Measurements from ENCODE around the gene TSPAN14. TPM values are rescaled to one million over a fixed set of nuclear protein-coding genes. Genes with fewer than 3 reads are reported as not detected.

The TSPAN14 gene
- polyA plus RNA-seq, 1 donor (not counting 4 experiments of a cell fraction or from before 2014, with no cell fraction given), result 71.1 TPM

DNA sequence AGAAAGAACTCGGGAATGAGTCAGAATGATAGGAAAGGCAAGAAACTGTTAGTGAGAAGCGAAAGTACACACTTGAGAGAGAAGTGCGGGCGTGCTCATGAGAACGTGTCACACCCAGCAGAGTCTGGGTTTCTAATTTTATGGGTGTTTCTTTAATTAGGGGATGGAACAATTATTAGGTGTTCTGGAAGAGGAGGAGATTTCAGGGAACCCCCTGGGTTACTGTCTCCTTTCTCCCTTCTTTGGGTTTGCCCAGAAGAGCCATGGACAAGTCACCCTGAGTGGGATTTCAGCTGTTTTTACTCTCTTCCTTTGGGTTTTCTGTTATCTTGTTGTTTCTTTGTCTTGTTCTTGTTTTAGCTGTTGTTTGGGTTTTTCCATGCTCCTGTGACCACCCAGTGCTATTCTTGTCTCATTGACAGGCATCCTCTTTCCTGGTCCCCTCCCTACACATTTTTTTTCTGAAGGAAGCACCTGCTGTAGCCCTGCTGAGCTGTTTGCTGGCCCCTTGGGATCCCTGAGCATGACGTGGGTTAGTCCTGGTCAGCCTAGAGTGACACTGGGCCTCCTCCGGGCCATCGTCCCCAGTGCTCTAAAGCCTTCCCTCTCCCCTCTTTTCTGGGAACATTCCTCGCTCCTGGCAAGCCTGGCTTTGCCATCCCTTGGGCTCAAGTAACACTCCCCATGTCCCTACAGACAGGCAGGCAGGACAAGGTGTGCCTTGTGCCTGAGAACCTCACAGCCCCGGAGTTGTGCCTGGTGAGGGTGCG is 87.1 kb downstream of the TSPAN14 start:
- DNase-seq (ENCODE audit: low read depth, low spot score) (no peak), FAIRE-seq (no peak)
- no peaks in the 10 kb centered on the region for H3K27me3 ChIP-seq (ENCODE audit: control insufficient read depth, extremely low read depth, insufficient read depth, low read length)
- H2AFZ ChIP-seq (ENCODE audit: control insufficient read depth, low read length), result peak overlapping the region; percentile 57
- no peaks in the 10 kb centered on the region for H4K20me1 ChIP-seq (ENCODE audit: control insufficient read depth, extremely low read depth, insufficient read depth, low read length)
- H3K27ac ChIP-seq (ENCODE audit: control insufficient read depth, insufficient read depth, low read length), result peak overlapping the region; percentile 72
- H3K36me3 ChIP-seq (ENCODE audit: control insufficient read depth in 2 of 2, extremely low read depth in 1 of 2, insufficient read depth in 2 of 2, low read length in 2 of 2), result no peaks in the 10 kb centered on the region
- no peaks in the 10 kb centered on the region for H3K9me1 ChIP-seq (ENCODE audit: control insufficient read depth, extremely low read depth, insufficient read depth, low read length)
- no peaks in the 10 kb centered on the region for H3K9me3 ChIP-seq (ENCODE audit: control insufficient read depth, low read depth, low read length)
- H3K9ac ChIP-seq (ENCODE audit: control insufficient read depth, extremely low read depth, insufficient read depth, low read length), result peak overlapping the region; percentile 50
- H3K4me3 ChIP-seq (ENCODE audit: control insufficient read depth in 2 of 3, extremely low read depth in 1 of 3, insufficient read depth in 2 of 3, low read depth in 1 of 3, low read length in 3 of 3), result peak overlapping the region; percentile 2 to 61 (median 48)
- H3K4me1 ChIP-seq (ENCODE audit: control insufficient read depth, extremely low read depth, insufficient read depth, low read length), result peaks cover 36% of the 10 kb centered on the region
- peak overlapping the region; percentile 72 for H3K4me2 ChIP-seq (ENCODE audit: control insufficient read depth, extremely low read depth, insufficient read depth, low read depth, low read length)
- TF ChIP-seq, protein P1, sequence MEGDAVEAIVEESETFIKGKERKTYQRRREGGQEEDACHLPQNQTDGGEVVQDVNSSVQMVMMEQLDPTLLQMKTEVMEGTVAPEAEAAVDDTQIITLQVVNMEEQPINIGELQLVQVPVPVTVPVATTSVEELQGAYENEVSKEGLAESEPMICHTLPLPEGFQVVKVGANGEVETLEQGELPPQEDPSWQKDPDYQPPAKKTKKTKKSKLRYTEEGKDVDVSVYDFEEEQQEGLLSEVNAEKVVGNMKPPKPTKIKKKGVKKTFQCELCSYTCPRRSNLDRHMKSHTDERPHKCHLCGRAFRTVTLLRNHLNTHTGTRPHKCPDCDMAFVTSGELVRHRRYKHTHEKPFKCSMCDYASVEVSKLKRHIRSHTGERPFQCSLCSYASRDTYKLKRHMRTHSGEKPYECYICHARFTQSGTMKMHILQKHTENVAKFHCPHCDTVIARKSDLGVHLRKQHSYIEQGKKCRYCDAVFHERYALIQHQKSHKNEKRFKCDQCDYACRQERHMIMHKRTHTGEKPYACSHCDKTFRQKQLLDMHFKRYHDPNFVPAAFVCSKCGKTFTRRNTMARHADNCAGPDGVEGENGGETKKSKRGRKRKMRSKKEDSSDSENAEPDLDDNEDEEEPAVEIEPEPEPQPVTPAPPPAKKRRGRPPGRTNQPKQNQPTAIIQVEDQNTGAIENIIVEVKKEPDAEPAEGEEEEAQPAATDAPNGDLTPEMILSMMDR (optimal IDR thresholded peaks at IDR 0.05 in 1 of 3, IDR thresholded peaks at IDR 0.05 in 1 of 3, conservative IDR thresholded peaks at IDR 0.05 in 1 of 3; ENCODE audit: extremely low read depth in 1 of 3, insufficient read depth in 2 of 3, low read length in 3 of 3), result no peak
- no peak for TF ChIP-seq EZH2 (IDR thresholded peaks at IDR 0.05; ENCODE audit: low read length)
- dilution Hi-C loops (cut with MboI; ENCODE audit: extremely low pct_ligation_motif_present, low sequenced_read_pairs), result no loop called here
- no peaks in the 10 kb centered on the region for H3K79me2 ChIP-seq (ENCODE audit: control insufficient read depth, insufficient read depth, low read length)

DNA sequence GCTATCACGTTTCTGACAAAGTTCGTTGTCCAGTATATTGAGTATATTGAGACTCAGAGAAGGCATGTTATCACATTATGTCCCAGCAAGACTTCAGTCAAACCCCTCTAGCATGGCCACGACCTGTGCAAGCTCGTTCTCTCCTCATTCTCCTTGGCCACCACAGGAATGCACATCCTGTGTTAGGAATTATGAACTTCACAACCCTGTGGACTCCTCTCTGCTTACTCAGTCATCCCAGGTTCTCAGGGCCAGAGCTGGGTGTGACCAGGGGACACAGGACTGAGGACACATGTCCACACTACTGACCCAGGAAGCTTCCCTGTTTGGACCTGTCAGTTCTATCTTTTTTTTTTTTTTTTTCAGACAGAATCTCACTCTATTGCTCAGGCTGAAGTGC is 87.9 kb downstream of the TSPAN14 start:
- FAIRE-seq, result peak; percentile 94

More for the DNA sequence above, 87.9 kb downstream of the TSPAN14 start:
- peaks cover 36% of the 10 kb centered on the region for H3K4me1 ChIP-seq (ENCODE audit: control insufficient read depth, extremely low read depth, insufficient read depth, low read length)
- no peak overlapping the region for H2AFZ ChIP-seq (ENCODE audit: control insufficient read depth, low read length)
- peak overlapping the region in 1 of 3 experiments; percentile 39 for H3K4me3 ChIP-seq (ENCODE audit: control insufficient read depth in 2 of 3, extremely low read depth in 1 of 3, insufficient read depth in 2 of 3, low read depth in 1 of 3, low read length in 3 of 3)
- H3K9ac ChIP-seq (ENCODE audit: control insufficient read depth, extremely low read depth, insufficient read depth, low read length), result no peak overlapping the region
- peak overlapping the region; percentile 72 for H3K4me2 ChIP-seq (ENCODE audit: control insufficient read depth, extremely low read depth, insufficient read depth, low read depth, low read length)
- H3K27me3 ChIP-seq (ENCODE audit: control insufficient read depth, extremely low read depth, insufficient read depth, low read length), result no peaks in the 10 kb centered on the region
- no peaks in the 10 kb centered on the region for H4K20me1 ChIP-seq (ENCODE audit: control insufficient read depth, extremely low read depth, insufficient read depth, low read length)
- dilution Hi-C loops (cut with MboI; ENCODE audit: extremely low pct_ligation_motif_present, low sequenced_read_pairs), result no loop called here
- peak; percentile 70 for DNase-seq (ENCODE audit: low read depth, low spot score)
- no peaks in the 10 kb centered on the region for H3K9me1 ChIP-seq (ENCODE audit: control insufficient read depth, extremely low read depth, insufficient read depth, low read length)
- H3K79me2 ChIP-seq (ENCODE audit: control insufficient read depth, insufficient read depth, low read length), result no peaks in the 10 kb centered on the region
- H3K9me3 ChIP-seq (ENCODE audit: control insufficient read depth, low read depth, low read length), result no peaks in the 10 kb centered on the region
- no peaks in the 10 kb centered on the region for H3K36me3 ChIP-seq (ENCODE audit: control insufficient read depth in 2 of 2, extremely low read depth in 1 of 2, insufficient read depth in 2 of 2, low read length in 2 of 2)
- TF ChIP-seq, protein P1 (optimal IDR thresholded peaks at IDR 0.05 in 1 of 3, IDR thresholded peaks at IDR 0.05 in 1 of 3, conservative IDR thresholded peaks at IDR 0.05 in 1 of 3; ENCODE audit: extremely low read depth in 1 of 3, insufficient read depth in 2 of 3, low read length in 3 of 3), result no peak
- TF ChIP-seq EZH2 (IDR thresholded peaks at IDR 0.05; ENCODE audit: low read length), result no peak
- peak overlapping the region; percentile 72 for H3K27ac ChIP-seq (ENCODE audit: control insufficient read depth, insufficient read depth, low read length)
